ELF-1 (cell line): Measurements from ENCODE around the gene RGP1.

Experiments
- DNase-seq: peaks from one replicate; pipeline ENCODE4 v3.0.0-alpha.2; 2016; ENCODE audit warnings: low read depth, low spot score

Gene RGP1

DNA sequence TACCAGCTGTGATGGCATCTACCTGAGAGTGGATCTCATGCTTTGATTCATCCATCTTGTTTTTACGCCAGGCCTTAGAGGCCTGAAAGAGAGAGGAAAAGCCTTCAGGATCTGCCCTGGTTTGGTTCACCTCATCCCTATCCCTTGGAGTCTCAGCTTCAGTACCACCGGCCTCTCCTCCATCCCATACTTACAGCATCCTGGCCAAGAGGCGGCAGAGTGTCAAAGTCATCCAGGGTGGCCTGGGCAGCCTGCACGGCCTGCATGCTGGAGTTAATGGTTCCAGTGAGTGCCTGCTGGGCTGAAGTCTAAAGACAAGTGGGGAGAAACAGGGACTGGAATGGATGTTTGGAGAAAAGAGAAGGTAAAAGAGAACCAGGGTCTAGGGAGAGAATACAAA lies 29.5 kb upstream of the RGP1 start:
- DNase-seq, result no peak

DNA sequence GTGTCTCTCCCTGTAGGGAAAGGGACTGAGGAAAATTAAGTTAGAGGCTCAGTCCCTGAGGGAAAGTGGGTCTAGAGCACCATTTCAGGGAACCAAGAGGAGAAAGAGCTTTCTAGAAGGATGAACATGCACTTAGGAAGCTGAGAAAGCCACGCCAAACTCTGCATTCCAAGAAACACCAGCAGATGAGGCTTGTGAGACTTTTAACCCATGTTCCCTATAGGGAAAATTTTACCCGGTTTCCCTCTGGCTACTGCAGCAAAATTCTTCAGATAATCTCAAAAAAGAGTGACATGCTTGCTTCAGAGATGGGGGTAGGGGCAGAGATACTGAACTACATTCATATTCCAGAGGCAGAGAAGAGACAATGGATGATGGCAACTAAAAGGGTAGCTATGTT lies 25.7 kb upstream of the RGP1 start:
- DNase-seq, result no peak

DNA sequence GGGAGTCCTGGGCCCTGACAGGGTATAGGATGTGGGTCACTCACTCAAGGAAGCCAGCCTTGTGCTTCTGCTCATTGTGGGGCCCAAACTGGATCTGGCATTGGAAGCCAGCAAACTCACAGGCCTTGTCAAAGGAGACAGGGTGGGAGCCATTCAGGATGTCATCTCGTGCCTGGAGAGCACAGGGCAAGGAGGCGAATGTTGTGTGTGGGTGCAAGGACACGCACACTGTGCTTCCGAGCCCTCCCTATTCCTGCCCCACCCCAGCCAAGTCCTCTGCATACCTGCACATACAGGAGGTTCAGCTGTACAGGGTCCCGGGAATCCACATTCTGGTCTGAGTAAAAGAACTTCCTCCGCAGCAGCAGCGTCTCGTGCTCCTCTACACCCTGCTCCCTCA lies 25.2 kb upstream of the RGP1 start:
- no peak for DNase-seq

DNA sequence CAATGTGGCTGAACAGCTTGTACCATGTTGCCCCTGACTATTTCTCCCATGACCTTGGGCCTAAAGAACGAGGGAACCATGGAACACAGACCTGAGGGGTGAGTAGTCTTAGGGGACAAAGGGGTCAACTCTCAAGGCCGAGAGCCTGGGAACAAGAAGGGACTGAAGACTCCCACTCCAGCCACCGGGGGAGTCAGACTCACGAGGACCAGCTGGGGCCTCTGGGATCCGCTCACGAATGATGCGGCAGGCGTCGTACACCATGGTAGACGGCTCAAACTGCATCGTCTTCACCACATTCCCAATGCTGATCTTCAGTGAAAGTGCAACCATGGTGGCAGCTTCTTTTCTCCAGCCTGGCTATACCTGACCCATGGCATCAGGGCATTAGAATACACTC lies 23.7 kb upstream of the RGP1 start:
- no peak for DNase-seq

DNA sequence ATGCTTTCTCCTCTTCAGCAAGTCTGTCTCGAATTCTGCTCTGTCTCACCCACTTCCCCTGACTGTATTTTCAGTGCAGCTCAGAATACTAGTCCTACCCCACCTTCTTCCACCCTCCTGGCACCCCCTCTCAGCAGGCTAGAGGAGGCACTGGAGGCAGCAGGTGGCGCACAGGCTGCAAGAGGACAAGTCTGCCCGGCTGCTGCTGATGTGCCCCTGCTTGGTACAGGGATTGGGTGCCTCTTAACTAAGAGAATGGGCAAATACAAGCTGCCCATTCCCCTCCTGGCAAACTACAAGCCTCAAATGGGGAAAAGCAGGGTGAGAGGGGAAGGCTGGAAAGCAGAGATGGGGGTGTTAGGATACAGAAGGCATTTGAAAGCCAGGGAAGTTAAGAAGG lies 22.2 kb upstream of the RGP1 start:
- no peak for DNase-seq

DNA sequence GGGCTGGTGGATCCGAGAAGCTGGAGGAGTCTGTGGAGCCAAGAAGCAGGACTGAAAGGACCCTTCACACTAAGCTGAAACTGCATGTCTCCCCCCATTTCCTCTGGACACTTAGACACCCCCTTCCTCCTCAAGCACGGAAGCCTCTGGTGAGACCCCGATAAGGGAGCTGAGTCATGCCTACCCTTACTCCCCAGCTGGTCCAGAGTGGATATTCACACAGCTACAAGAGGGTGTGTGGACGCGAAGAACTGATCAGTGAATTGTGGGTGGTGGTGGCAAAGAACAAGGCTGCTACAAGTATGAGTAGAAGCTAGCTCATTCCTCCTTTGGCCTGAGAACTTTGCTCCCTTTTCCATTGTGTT lies 21.4 kb upstream of the RGP1 start:
- DNase-seq, result peak; percentile 29

DNA sequence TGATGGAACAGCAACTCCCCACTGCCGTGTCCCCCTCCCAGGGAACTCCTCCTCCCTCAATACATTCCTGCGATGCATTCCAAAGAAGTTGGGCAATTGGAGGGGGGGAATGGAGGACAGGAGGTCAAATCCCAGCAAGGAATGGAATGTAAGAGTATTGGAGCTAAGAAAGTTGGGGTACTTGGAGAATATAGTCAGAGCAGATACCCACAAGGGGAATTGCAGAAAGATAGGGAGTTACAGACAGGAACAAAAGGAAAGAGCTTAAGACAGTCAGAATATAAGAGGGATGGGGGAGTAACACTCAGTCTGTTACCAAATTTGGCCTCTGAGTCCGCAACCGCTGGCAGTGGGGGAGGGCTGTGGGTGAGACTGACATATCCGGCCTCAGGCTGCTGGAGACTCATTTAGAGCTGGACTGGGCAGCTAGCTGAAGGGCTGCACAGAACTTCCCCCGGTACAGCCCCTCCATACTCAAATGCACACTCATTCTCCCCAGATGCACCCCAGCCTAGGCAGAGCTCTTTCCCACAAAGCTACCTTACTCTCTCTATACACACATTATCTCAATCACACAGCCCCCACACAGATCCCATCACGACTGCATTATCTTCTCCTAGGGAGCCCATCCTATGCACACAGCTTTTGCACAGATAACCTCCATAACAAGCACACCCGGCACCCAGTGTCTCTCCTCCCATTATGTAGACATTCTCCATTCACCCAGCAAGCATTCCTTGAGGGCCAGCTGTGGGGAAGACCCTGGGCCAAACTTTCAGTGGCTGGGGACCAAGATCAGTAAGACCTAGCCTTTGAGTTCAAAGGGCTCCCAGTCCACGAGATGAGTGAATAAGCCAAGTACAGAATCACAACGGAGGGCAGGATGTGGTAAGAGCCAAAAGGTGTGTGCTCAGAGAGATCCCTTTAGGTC lies 20.8 kb upstream of the RGP1 start:
- DNase-seq, result peak; percentile 82

DNA sequence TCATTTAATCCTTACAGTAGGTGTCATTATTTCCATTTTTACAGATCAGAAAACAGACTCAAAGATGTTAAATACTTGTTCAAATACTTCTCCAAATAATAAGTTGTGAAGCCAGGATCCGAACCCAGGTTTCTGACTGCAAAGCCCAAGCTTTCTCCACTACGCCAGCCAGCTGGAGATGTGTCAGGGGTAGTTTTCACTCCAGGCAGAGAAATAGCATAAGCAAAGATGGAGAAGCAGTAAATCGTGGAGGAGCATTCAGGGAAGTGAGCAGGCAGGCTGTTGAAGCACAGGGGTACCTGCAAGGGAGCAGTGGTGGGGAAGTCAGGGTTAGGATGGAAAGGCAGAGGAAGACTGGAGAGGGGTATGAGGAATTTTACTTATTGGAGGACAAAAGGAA lies 20.0 kb upstream of the RGP1 start:
- no peak for DNase-seq

DNA sequence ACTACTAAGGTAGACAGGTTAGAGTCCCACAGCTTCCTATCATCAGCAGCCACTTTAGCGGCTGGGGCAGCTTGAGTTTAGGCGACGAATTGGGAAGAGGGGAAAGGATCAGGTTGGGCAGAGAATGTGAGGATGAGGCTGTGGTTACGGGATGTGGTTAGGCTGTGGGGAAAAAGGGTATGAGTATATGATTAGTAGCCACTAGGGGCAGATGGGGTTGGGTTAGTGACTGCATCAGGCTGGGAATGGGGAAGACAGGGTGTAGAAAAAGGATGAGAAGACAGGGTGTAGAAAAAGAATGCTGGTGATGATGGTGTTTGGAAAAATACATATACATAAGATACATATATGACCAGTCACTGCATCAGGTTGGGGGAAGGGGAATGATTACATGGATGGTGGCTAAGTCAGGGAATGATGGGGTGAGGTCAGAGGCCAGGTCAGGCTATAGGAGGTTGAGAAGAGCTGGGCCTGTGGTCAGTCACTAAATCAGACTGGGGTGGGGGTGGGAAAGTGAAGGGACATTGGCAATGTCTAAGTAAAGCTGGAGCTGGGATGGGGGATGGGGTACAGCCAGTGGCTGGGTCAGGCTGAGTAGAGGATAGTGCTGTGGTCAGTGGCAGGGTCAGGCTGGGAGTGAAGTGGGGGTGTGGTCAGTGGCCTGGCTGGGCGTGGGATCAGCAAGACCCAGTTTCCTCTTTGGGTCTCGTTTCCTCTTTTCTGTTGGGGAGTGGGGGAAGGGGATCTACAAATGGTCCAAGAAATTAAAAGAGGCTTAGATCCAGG lies 19.2 kb upstream of the RGP1 start:
- peak; percentile 75 for DNase-seq

DNA sequence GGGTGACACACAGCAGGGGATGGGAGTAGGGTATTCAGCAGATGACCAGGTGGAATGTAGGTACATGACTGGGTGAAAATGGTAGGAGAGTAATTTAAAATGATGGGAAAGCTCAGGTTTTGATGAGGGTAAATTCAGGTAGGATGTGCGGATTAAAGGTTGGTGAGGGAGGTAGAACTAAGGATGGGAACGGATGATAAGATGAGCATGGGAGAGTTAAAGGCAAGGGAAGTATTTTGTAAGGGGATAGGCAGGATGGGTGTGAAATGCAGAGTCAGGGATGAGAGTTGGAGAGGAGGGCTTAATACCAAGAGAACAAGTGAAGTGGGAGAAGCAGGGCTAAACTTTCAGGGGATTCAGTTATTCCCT lies 18.6 kb upstream of the RGP1 start:
- DNase-seq, result no peak

DNA sequence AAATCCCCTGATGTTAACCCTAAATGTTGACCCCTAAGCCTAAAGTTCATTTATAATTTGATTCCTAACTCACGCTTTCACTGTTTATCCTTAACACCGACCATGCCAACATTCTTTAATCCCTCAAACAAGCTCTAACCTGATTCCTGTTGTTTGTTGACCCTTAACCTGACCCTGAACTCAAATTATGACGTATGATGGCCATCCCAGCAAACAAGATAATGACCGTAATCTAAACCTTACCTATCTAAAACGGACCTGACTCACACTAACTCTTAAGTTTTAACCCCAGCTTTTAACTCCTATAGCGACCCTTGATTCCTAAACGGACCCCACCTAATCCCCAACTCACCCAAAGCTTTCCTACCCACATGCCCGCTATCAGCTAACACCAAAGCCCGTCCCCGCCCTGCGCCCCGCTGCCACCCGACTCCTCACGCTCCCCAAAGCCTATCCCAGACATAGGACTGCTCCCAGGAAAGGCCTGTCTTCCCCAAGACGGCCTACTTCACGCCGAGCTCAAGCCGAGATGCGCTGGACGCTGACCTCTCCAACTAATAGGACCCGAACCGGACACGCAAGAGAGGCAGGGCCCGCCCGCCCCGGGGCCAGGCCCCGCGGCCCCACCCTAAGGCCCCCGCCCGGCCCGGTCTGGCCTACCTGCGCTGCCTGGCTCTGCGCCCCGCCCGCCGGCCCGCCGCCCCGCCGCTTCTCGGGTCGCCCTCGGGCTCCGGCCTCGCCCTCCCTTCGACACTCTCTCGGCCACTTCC lies 17.5 kb upstream of the RGP1 start:
- DNase-seq, result peak; percentile 47

DNA sequence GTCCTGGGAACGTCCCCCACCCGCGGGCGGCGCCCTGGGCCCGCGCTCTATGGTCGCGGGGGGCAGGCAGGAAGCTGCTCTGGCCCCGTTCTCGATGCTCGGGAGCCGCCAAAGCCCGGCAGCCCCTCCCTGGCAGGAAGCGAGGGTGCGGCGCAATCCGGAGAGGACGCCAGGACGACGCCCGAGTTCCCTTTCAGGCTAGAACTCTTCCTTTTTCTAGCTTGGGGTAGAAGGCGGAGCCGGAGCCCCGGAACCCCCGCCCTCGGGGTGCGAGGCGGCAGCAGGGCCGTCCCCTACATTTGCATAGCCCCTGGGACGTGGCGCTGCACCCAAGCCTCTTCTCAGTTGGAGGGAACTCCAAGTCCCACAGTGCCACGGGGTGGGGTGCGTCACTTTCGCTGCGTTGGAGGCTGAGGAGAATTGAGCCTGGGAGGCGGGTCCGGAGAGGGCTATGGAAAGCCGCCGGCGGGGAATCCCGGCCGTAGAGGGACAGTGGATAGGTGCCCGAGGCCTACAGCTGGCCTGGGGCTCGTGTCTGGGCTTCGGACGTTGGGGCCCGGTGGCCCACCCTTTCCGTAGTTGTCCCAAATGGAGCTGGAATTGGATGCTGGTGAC lies 16.8 kb upstream of the RGP1 start, which contains the start of the genes CREB3 and TLN1:
CREB3 (plus strand) TSS at position 482 of the 615 bp plus-strand sequence; CDS start at position 589, 107 bp downstream.
TLN1 (minus strand) TSS at position 11 of the 615 bp plus-strand sequence. CDS start 6,501 bp downstream, outside the sequence.
- DNase-seq, result peak; percentile 98

DNA sequence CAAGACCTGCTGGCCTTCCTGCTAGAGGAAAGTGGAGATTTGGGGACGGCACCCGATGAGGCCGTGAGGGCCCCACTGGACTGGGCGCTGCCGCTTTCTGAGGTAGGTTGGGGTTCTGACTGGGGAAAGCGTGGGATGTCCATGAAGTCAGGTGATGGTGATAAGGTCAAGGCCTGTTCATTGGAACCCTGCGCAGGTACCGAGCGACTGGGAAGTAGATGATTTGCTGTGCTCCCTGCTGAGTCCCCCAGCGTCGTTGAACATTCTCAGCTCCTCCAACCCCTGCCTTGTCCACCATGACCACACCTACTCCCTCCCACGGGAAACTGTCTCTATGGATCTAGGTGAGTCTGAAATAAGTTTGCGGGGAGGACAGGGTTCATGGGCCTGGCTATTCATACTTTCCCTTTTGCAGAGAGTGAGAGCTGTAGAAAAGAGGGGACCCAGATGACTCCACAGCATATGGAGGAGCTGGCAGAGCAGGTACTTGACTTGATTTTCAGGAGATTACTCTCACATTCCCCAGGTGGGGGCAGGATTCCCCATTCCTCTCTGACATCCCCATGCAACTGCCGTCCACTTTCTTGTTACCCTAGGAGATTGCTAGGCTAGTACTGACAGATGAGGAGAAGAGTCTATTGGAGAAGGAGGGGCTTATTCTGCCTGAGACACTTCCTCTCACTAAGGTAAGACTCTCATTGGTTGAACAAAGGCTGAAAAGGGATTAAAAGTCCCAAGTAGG lies 16.1 kb upstream of the RGP1 start:
- peak; percentile 76 for DNase-seq

DNA sequence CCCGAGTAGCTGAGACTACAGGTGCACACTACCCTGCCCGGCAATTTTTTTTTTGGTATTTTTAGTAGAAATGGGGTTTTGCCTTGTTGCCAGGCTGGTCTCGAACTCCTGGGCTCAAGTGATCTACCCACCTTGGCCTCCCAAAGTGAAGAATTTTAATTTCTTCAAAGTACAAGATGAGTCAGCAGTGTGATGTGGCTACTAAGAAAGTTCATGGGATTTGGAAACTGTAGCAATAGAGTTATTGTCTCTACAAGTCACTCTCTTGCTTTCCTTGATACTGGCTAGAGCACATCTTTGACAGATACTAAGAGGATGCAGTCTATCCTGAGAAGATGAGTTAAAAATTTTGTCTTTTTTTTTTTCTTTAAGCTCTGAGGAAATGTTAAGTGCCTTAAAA lies 15.0 kb upstream of the RGP1 start:
- DNase-seq, result no peak

DNA sequence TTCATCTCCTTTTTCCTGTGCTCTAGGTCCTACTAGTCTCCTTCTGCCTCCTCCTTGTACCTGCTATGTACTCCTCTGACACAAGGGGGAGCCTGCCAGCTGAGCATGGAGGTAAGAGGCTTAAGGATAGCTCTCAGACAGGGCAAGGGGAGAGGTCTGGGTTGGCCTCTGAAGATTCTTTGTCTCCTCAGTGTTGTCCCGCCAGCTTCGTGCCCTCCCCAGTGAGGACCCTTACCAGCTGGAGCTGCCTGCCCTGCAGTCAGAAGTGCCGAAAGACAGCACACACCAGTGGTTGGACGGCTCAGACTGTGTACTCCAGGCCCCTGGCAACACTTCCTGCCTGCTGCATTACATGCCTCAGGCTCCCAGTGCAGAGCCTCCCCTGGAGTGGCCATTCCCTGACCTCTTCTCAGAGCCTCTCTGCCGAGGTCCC lies 12.9 kb upstream of the RGP1 start:
- peak; percentile 88 for DNase-seq

DNA sequence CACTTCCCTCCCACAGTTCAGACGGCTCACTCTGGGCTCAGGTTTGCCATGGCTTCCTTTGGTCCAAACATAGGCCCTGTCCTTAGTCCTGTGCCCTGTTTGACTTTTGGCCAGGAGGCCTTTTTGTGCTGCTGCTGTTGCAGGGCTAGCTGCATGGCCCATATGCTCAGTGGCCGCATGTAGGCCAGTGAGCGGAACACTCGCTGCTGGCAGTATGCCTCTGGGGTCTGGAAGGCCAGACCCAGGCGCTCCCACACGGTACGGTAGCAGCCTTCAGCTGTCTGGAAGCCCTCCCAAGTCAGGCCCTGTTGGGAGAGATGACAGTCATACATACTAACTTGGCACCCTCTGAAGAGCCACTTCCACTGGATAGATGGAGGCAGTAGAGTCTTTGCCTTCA lies 11.9 kb upstream of the RGP1 start:
- DNase-seq, result no peak

DNA sequence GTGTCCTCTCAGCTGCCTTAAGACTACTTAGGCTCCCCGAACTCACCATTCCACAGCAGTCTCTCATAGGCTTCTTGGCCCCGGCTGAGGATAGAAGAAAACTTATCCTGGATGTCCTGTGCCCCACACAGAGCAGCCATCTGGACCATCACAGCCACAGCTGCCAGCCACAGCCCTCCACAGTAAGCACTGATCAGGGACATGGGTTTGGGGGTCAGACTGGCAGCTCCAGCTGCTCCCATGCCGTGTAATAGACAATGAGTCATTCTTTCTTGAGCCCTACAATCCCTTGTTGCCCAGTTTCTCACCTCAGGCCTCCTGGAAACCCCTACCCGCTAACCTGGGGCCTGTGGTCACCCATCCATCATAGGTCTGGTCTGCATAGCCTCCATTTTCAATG lies 10.9 kb upstream of the RGP1 start:
- no peak for DNase-seq

DNA sequence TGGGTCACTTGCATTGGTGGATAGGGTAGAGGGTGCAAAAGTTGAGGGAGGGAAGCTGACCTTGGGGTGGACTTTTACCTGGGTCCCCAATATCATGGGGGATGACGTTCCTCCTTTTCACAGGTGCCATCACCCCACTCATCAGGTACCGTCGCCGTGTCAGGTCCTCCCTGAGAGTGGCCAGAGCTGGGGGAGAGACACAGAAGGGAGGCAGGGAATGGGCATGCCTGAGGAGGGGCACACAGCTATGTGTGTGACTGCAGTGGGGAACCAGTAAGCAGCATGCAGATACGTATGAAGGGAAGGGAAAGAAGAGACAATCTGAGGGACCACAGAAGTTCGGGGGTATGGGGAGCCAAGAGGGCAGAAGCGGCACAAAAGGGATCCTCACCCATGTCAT lies 10.2 kb upstream of the RGP1 start:
- no peak for DNase-seq

DNA sequence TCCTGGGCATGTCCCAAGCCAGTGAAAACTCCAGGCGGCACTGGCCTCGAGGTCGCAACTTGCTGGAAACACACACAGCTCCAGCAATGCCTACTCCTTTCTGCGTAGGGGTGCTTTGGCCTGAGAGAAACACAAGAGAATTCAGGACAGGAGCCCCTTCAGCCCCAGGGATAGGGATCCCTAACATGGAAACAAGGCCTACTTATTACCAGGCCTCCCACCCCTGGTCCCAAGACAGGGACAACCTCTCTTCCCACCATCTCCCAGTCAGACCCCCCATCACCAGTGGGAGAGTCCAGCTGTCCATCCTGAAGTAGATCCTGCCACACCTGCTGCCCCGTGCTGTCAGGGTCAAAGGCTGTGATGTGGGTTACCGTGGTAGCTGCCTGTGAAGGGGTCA lies 8.8 kb upstream of the RGP1 start:
- no peak for DNase-seq

DNA sequence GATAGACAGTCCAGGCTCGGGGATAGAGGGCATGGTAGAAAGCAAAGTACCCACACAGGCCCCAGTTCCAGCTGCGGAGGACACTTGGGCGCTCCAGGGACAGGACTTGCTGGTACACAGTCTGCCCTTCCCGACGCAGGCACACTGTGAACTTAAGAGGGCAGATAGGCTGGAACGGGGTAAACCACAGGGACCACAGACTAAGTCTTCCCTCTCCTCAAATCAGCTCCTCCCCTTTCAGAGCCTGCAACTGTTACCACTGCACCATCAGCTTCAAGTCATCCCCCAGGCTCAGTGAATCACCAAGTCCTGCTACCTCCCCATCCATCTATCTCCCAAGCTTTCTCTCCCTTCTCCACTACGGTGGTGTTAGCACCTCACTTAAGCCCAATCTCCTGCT lies 7.3 kb upstream of the RGP1 start:
- no peak for DNase-seq

DNA sequence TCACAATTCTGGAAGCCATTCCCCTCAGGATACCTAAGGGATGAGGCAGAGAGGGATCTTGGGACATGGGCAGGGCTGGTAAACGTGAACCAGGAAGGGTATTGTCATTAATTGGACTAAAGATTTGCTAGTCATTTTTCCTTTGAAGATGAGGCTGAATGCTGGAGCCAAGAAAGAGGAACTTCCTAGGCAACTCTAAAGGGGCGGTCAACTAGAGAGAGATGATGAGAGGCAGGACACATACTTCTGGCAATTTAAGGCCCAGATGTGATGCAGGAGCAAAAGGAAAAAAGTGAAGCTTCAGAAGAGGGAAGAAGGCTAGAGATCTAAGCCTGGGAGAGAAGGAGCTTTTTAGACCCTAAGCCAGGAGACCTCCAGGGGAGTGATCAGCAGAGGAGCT lies 5.6 kb upstream of the RGP1 start:
- DNase-seq, result no peak
